Activated CD4-positive, alpha-beta T cell treated with anti-CD3 and anti-CD28 coated beads, Interleukin-2, amount 10 ng/mL, durations not matched to agents 24 days and 14 days (primary cell): ENCODE results near the gene GTF2B. TPM values are rescaled to one million over a fixed set of nuclear protein-coding genes. Genes with fewer than 3 reads are reported as not detected.

Experiments used
- total RNA-seq: library from RNA; stranded (reverse); gene quantifications from 2 replicates; pipeline ENCODE4 v1.2.3, GENCODE V29; 2022

GTF2B gene
- total RNA-seq, 1 donor from 2014 or later, result 42.2 TPM

Other genes starting within 250 kb of the GTF2B start
- 24.1 and 25.1 TPM in 2 replicates for gene PKN2, start 207.3 kb downstream of the GTF2B start, total RNA-seq
- gene KYAT3, start 101.1 kb upstream of the GTF2B start, total RNA-seq, result 32.0 and 32.9 TPM in 2 replicates
- gene RBMXL1, start 101.1 kb upstream of the GTF2B start, total RNA-seq, result 34.5 and 37.0 TPM in 2 replicates
- 7.1 and 8.1 TPM in 2 replicates for gene GBP3, start 131.3 kb upstream of the GTF2B start, total RNA-seq
- 36.9 and 38.3 TPM in 2 replicates for gene GBP1, start 173.6 kb upstream of the GTF2B start, total RNA-seq
- gene GBP2, start 234.5 kb upstream of the GTF2B start, total RNA-seq, result 168 and 169 TPM in 2 replicates